ENCODE data around the gene CDH4. TPM values are rescaled to one million over a fixed set of nuclear protein-coding genes. Genes with fewer than 3 reads are reported as not detected.

The CDH4 gene
- total and polyA plus RNA-seq, 9 of the 15 experiments (the other 6 are each of a cell fraction or from before 2014, with no cell fraction given) = 0.04 TPM; not detected in 8

DNA sequence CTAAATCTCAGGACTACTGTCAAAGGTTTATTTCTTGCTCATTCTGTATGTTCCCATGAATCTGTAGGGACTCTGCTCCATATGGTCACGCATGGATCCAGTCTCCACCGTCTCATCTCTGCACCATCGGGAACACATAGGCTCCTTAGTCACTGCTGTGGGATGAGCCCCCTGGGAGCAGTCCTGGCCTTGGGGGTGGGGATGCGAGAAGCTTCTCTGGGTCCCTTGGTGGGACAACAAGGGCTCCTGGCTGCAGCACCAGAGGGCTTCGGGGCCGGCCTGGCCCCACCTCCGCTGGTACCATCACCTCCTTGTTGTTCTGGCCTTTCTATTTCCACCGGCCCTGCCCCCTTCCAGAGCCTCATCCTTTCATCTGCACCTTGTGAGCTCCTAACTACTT is 148.4 kb downstream of the CDH4 start (continued):
- TF ChIP-seq ETV6 (IDR thresholded peaks at IDR 0.05; ENCODE audit: borderline replicate concordance in 1 of 2, low read depth in 2 of 2, low read length in 1 of 2) (no peak), ETV6 (CRISPR knock-in tag; IDR thresholded peaks at IDR 0.05; ENCODE audit: borderline replicate concordance) (no peak), MYNN (IDR thresholded peaks at IDR 0.05) (no peak), MYNN (CRISPR knock-in tag; IDR thresholded peaks at IDR 0.05) (no peak), ZNF707 (CRISPR knock-in tag; conservative IDR thresholded peaks at IDR 0.05) (no peak), RAD21 (CRISPR knock-in tag; conservative IDR thresholded peaks at IDR 0.05 in 1 of 2, IDR thresholded peaks at IDR 0.05 in 1 of 2) (no peak), FOXJ2 (tag; IDR thresholded peaks at IDR 0.05) (no peak), FOXO4 (CRISPR knock-in tag; IDR thresholded peaks at IDR 0.05) (no peak)

GRCh38 chr20:61404303-61404702 is 152.2 kb downstream of the CDH4 start:
- CTCF ChIA-PET (ENCODE audit: low intra/inter-chr PET ratio) = no interaction called here
- no peak for TF ChIP-seq ZBTB8A (IDR thresholded peaks at IDR 0.05; ENCODE audit: partially characterized antibody)
- TF ChIP-seq NFXL1 (CRISPR knock-in tag; IDR thresholded peaks at IDR 0.05) = no peak
- no peak for TF ChIP-seq ZC3H11A (IDR thresholded peaks at IDR 0.05; ENCODE audit: low read depth, low read length)
- TF ChIP-seq XRCC3 (IDR thresholded peaks at IDR 0.05) = no peak
- no peak for TF ChIP-seq ZNF239 (CRISPR knock-in tag; IDR thresholded peaks at IDR 0.05)
- TF ChIP-seq HSF4 (CRISPR knock-in tag; IDR thresholded peaks at IDR 0.05; ENCODE audit: borderline replicate concordance) = no peak
- no peak for TF ChIP-seq HLTF (IDR thresholded peaks at IDR 0.05)
- no peak for TF ChIP-seq MECOM (CRISPR knock-in tag; IDR thresholded peaks at IDR 0.05)
- no peak for TF ChIP-seq NFIC (IDR thresholded peaks at IDR 0.05)
- no peak for TF ChIP-seq NCOA2 (IDR thresholded peaks at IDR 0.05; ENCODE audit: partially characterized antibody in 2 of 2)
- TF ChIP-seq RNF2 (IDR thresholded peaks at IDR 0.05) = no peak
- no peak for TF ChIP-seq SMAD2 (IDR thresholded peaks at IDR 0.05; ENCODE audit: low read depth, low read length)
- no peak for TF ChIP-seq ZNF143 (CRISPR knock-in tag; IDR thresholded peaks at IDR 0.05)
- no peak for TF ChIP-seq SMARCA4 (IDR thresholded peaks at IDR 0.05)
- no peak for TF ChIP-seq SMARCC2 (IDR thresholded peaks at IDR 0.05; ENCODE audit: low read depth)
- TF ChIP-seq FOXA3 (CRISPR knock-in tag; conservative IDR thresholded peaks at IDR 0.05 in 1 of 2, IDR thresholded peaks at IDR 0.05 in 1 of 2) = no peak
- TF ChIP-seq CBX2 (IDR thresholded peaks at IDR 0.05; ENCODE audit: insufficient read depth, low read length, poor library complexity, severe bottlenecking) = no peak
- no peak for TF ChIP-seq TCF7 (IDR thresholded peaks at IDR 0.05; ENCODE audit: borderline replicate concordance)

More at GRCh38 chr20:61404303-61404702, 152.2 kb downstream of the CDH4 start:
- POLR2A ChIA-PET = interaction anchor here (0.6 kb wide), 1 partner anchor 89 kb away, joined by 3 read pairs; no protein-coding TSS in a partner anchor
- no peak overlapping the region for H3K4me2 ChIP-seq (ENCODE audit: insufficient read depth, low read length)
- no peak for ATAC-seq
- peaks cover 0 to 5% of the 10 kb centered on the region in 2 experiments; a peak in 1 of 5 replicates for H3K27me3 ChIP-seq (ENCODE audit: control insufficient read depth in 2 of 2, insufficient read depth in 2 of 2, low read length in 2 of 2)
- no peak for FAIRE-seq
- no peaks in the 10 kb centered on the region for H3K36me3 ChIP-seq (ENCODE audit: control insufficient read depth, insufficient read depth, low read length)
- intact Hi-C loops (cut with micrococcal nuclease) = no loop called here
- H3K9ac ChIP-seq (ENCODE audit: insufficient read depth in 1 of 2, low read depth in 2 of 2, low read length in 2 of 2) = no peak overlapping the region
- H3K27ac ChIP-seq (ENCODE audit: extremely low read depth, low read depth, low read length) = no peak overlapping the region
- in situ Hi-C loops (cut with MboI) = no loop called here
- no peak for DNase-seq (ENCODE audit: extremely low read depth in 1 of 4, low spot score in 3 of 4)
- H3K9me3 ChIP-seq (replicated peaks; ENCODE audit: control insufficient read depth, insufficient read depth, low read depth, low read length) = no peaks in the 10 kb centered on the region
- no peaks in the 10 kb centered on the region for H3K4me1 ChIP-seq (replicated peaks in 1 of 2; ENCODE audit: control insufficient read depth in 2 of 2, insufficient read depth in 2 of 2, low read length in 2 of 2)
- H3K9me1 ChIP-seq (ENCODE audit: control insufficient read depth, insufficient read depth, low read length) = no peaks in the 10 kb centered on the region
- 0 out of 2 replicates have a peak, but pooled peaks cover 6% of the 10 kb centered on the region for H4K20me1 ChIP-seq (replicated peaks; ENCODE audit: control insufficient read depth, insufficient read depth, low read length)
- no peaks in the 10 kb centered on the region for H3K79me2 ChIP-seq (ENCODE audit: control insufficient read depth, insufficient read depth, low read length)
- 2% methylated on average over 11 of the region's 11 CpGs for WGBS (ENCODE audit: insufficient coverage, low coverage, missing lambda C conversion rate)
- no TSS peak for BruUV-seq (replicated peaks)
- no peak overlapping the region for H3K4me3 ChIP-seq
- no peak overlapping the region for H2AFZ ChIP-seq (ENCODE audit: low read depth, low read length)
